H9 (cell line): ENCODE data around the gene CENPP. TPM values are rescaled to one million over a fixed set of nuclear protein-coding genes. Genes with fewer than 3 reads are reported as not detected.

ENCODE experiments used
- DNase-seq: peaks from one replicate; pipeline ENCODE4 v3.0.0-alpha.2; 2017
- H2AFZ ChIP-seq: one replicate; pipeline ENCODE4 v1.6.1; 2013; ENCODE audit warnings: mild to moderate bottlenecking, low read length, control low read depth, moderate library complexity
- H2AK5ac ChIP-seq: 2 replicates; pipeline ENCODE4 v1.6.1; 2013; ENCODE audit warnings: low read length, control low read depth, mixed read lengths; ENCODE audit not compliant: insufficient read length
- H2BK120ac ChIP-seq: one replicate; pipeline ENCODE4 v1.6.1; 2013; ENCODE audit warnings: low read depth, mild to moderate bottlenecking, low read length, control low read depth, inconsistent platforms; ENCODE audit not compliant: poor library complexity, severe bottlenecking
- H2BK12ac ChIP-seq: 2 replicates; pipeline ENCODE4 v1.6.1; 2013; ENCODE audit warnings: low read length, control low read depth, mixed read lengths, low read depth; ENCODE audit not compliant: insufficient read length
- H2BK15ac ChIP-seq: 2 replicates; pipeline ENCODE4 v1.6.1; 2013; ENCODE audit warnings: low read depth, low read length, control low read depth
- H2BK20ac ChIP-seq: one replicate; pipeline ENCODE4 v1.6.1; 2013; ENCODE audit warnings: low read depth, mild to moderate bottlenecking, low read length, control low read depth, inconsistent platforms; ENCODE audit not compliant: poor library complexity, severe bottlenecking
- H2BK5ac ChIP-seq: 2 replicates; pipeline ENCODE4 v1.6.1; 2013; ENCODE audit warnings: low read length, control low read depth, mixed read lengths; ENCODE audit not compliant: insufficient read length
- H3K14ac ChIP-seq: 2 replicates; pipeline ENCODE4 v1.6.1; 2013; ENCODE audit warnings: low read length, control low read depth; ENCODE audit not compliant: insufficient read depth
- H3K18ac ChIP-seq: 2 replicates; pipeline ENCODE4 v1.6.1; 2013; ENCODE audit warnings: low read depth, mild to moderate bottlenecking, mixed read lengths, low read length, control low read depth; ENCODE audit not compliant: insufficient read length
- H3K23ac ChIP-seq: 2 replicates; pipeline ENCODE4 v1.6.1; 2013; ENCODE audit warnings: low read length, control low read depth, mixed read lengths, low read depth; ENCODE audit not compliant: insufficient read length
- H3K23me2 ChIP-seq: 2 replicates; pipeline ENCODE4 v1.6.1; 2013; ENCODE audit warnings: low read depth, mild to moderate bottlenecking, mixed read lengths, low read length, control low read depth; ENCODE audit not compliant: insufficient read length, poor library complexity, severe bottlenecking
- H3K27ac ChIP-seq: 2 replicates; pipeline ENCODE4 v1.5.1; 2013; ENCODE audit warnings: low read length, control low read depth, mixed read lengths, low read depth; ENCODE audit not compliant: insufficient read length
- H3K27me3 ChIP-seq: 2 replicates; pipeline ENCODE4 v1.6.1; 2013; ENCODE audit warnings: low read length, control low read depth, inconsistent platforms; ENCODE audit not compliant: insufficient read depth
- H3K4ac ChIP-seq: 2 replicates; pipeline ENCODE4 v1.6.1; 2013; ENCODE audit warnings: low read depth, mild to moderate bottlenecking, control low read depth, inconsistent platforms, low read length, moderate library complexity
- H3K4me1 ChIP-seq: 2 replicates; pipeline ENCODE4 v1.6.1; 2013; ENCODE audit warnings: low read length, control low read depth, inconsistent platforms; ENCODE audit not compliant: insufficient read depth
- H3K4me2 ChIP-seq: 2 replicates; pipeline ENCODE4 v1.6.1; 2013; ENCODE audit warnings: low read length, control low read depth, mixed read lengths; ENCODE audit not compliant: insufficient read length, insufficient read depth
- H3K56ac ChIP-seq: 2 replicates; pipeline ENCODE4 v1.6.1; 2013; ENCODE audit warnings: low read depth, mild to moderate bottlenecking, mixed read lengths, low read length, control low read depth; ENCODE audit not compliant: insufficient read length
- H3K79me1 ChIP-seq: 2 replicates; pipeline ENCODE4 v1.6.1; 2013; ENCODE audit warnings: low read depth, mild to moderate bottlenecking, moderate library complexity, low read length, control low read depth, inconsistent platforms; ENCODE audit not compliant: insufficient read depth, poor library complexity, severe bottlenecking
- H3K79me2 ChIP-seq: 2 replicates; pipeline ENCODE4 v1.6.1; 2013; ENCODE audit warnings: low read length, control low read depth, inconsistent platforms; ENCODE audit not compliant: insufficient read depth
- H3K9ac ChIP-seq: 2 replicates; pipeline ENCODE4 v1.6.1; 2013; ENCODE audit warnings: low read length, control low read depth, mixed read lengths; ENCODE audit not compliant: insufficient read length; ENCODE audit errors: extremely low read depth
- H3K9me3 ChIP-seq: one replicate; pipeline ENCODE4 v1.6.1; 2013; ENCODE audit warnings: low read depth, low read length, inconsistent platforms; ENCODE audit not compliant: control insufficient read depth
- H3T11ph ChIP-seq: one replicate; pipeline ENCODE4 v1.6.1; 2013; ENCODE audit warnings: mild to moderate bottlenecking, low read length, control low read depth, inconsistent platforms
- H4K20me1 ChIP-seq: one replicate; pipeline ENCODE4 v1.6.1; 2013; ENCODE audit not compliant: control insufficient read depth, insufficient read length, insufficient read depth
- H4K5ac ChIP-seq: 2 replicates; pipeline ENCODE4 v1.6.1; 2013; ENCODE audit warnings: low read depth, mild to moderate bottlenecking, mixed read lengths, low read length, control low read depth; ENCODE audit not compliant: insufficient read length
- H4K8ac ChIP-seq: replicated peaks from 2 replicates; pipeline ENCODE4 v1.6.1; 2013; ENCODE audit warnings: low read length, control low read depth, mixed read lengths, low read depth; ENCODE audit not compliant: insufficient read length
- H4K91ac ChIP-seq: 2 replicates; pipeline ENCODE4 v1.6.1; 2013; ENCODE audit warnings: low read depth, mild to moderate bottlenecking, moderate library complexity, mixed read lengths, low read length, control low read depth; ENCODE audit not compliant: insufficient read length
- H3K27ac Mint-ChIP-seq, 3 experiments: 2 replicates in 2 of 3; 3 replicates in 1 of 3; pipeline ENCODE4 v1.8.0; 2020 to 2021; ENCODE audit warnings: mixed read lengths in 3 of 3, mild to moderate bottlenecking in 1 of 3, moderate library complexity in 1 of 3
- H3K27me3 Mint-ChIP-seq: 2 replicates; pipeline ENCODE4 v1.8.0; 2021; ENCODE audit warnings: low read depth, mild to moderate bottlenecking, moderate library complexity, mixed read lengths
- H3K36me3 Mint-ChIP-seq, 3 experiments: 2 replicates in 2 of 3; 3 replicates in 1 of 3; pipeline ENCODE4 v1.8.0; 2020 to 2021; ENCODE audit warnings: low read depth in 3 of 3, mixed read lengths in 3 of 3; ENCODE audit not compliant: insufficient read depth in 1 of 3
- H3K4me1 Mint-ChIP-seq, 2 experiments: 2 replicates each; pipeline ENCODE4 v1.8.0; 2020; ENCODE audit warnings: mixed read lengths in 2 of 2
- H3K4me3 Mint-ChIP-seq, 2 experiments: 2 replicates in 1 of 2; 3 replicates in 1 of 2; pipeline ENCODE4 v1.8.0; 2020 to 2021; ENCODE audit warnings: mild to moderate bottlenecking in 2 of 2, mixed read lengths in 2 of 2, moderate library complexity in 1 of 2
- H3K9me3 Mint-ChIP-seq, 2 experiments: 2 replicates in 1 of 2; 3 replicates in 1 of 2; pipeline ENCODE4 v1.8.0; 2020; ENCODE audit warnings: mild to moderate bottlenecking in 2 of 2, mixed read lengths in 2 of 2, moderate library complexity in 1 of 2
- CTCF ChIP-seq: fragments of 200-600 bp; sonication (generic); conservative IDR thresholded peaks from 3 replicates; pipeline ENCODE4 v1.8.0; 2021; ENCODE audit warnings: antibody characterized with exemption, mild to moderate bottlenecking
- WGBS: extraction: QIAGEN DNeasy Blood & Tissue Kit; methylation state at CpG from one replicate; pipeline ENCODE4 v1.1.7; 2013; ENCODE audit warnings: missing lambda C conversion rate, low lambda C conversion rate, mixed read lengths; ENCODE audit not compliant: insufficient read length; ENCODE audit errors: extremely low coverage; 5-methylcytosine and 5-hydroxymethylcytosine counted together
- total RNA-seq: library from RNA; stranded (reverse); gene quantifications from 2 replicates; pipeline ENCODE4 v1.2.1, GENCODE V29; 2021

Gene CENPP
- total RNA-seq, 1 experiment from 2014 or later: 9.1 TPM

- H3K4me1 ChIP-seq: no peaks in the 10 kb centered on the region
- H3K23me2 ChIP-seq: no peaks in the 10 kb centered on the region
- no peak overlapping the region for H4K5ac ChIP-seq
- H4K8ac ChIP-seq: no peak overlapping the region
- no peak overlapping the region for H2BK5ac ChIP-seq
- H3K36me3 Mint-ChIP-seq: peaks cover 27 to 74% (median 49%) of the 10 kb centered on the region in 3 experiments; a peak in 6 of 7 replicates
- H3K4me2 ChIP-seq: no peak overlapping the region
- no CpG with 5 or more reads among the region's 7 CpGs for WGBS
- no peak overlapping the region for H3K4ac ChIP-seq
- H3K9me3 Mint-ChIP-seq: no peaks in the 10 kb centered on the region
- TF ChIP-seq CTCF: no peak
- no peaks in the 10 kb centered on the region for H4K20me1 ChIP-seq
- no peak overlapping the region for H3K4me3 Mint-ChIP-seq
- no peak overlapping the region for H3K27ac ChIP-seq
- no peak overlapping the region for H3K9ac ChIP-seq
- H3K79me1 ChIP-seq: no peaks in the 10 kb centered on the region
- peak; percentile 13 for DNase-seq
- no peak overlapping the region for H2BK15ac ChIP-seq
- H2AK5ac ChIP-seq: no peak overlapping the region
- H3K18ac ChIP-seq: no peak overlapping the region
- H3K4me1 Mint-ChIP-seq: no peaks in the 10 kb centered on the region
- no peak overlapping the region for H3K56ac ChIP-seq
- H4K91ac ChIP-seq: no peak overlapping the region
- H3K23ac ChIP-seq: no peak overlapping the region
- H3K79me2 ChIP-seq: no peaks in the 10 kb centered on the region
- no peak overlapping the region for H2BK20ac ChIP-seq
- H3T11ph ChIP-seq: no peak overlapping the region
- no peak overlapping the region for H2BK12ac ChIP-seq
- no peak overlapping the region for H2BK120ac ChIP-seq
- no peak overlapping the region for H2AFZ ChIP-seq
- no peaks in the 10 kb centered on the region for H3K27me3 ChIP-seq
- H3K14ac ChIP-seq: no peak overlapping the region
- no peaks in the 10 kb centered on the region for H3K9me3 ChIP-seq
- H3K27ac Mint-ChIP-seq: no peak overlapping the region
- H3K27me3 Mint-ChIP-seq: no peaks in the 10 kb centered on the region
Observed at GRCh38 chr9:92644278-92644677, 318.5 kb downstream of the CENPP start.
